ENCODE measurements around the gene AGAP3. TPM values are rescaled to one million over a fixed set of nuclear protein-coding genes. Genes with fewer than 3 reads are reported as not detected.

The AGAP3 gene
- total RNA-seq, 4 donors from 2014 or later, result 49.0 to 75.2 (median 66.2) TPM

GRCh38 chr7:151121380-151122170, 35.3 kb downstream of the AGAP3 start:
- no peak for TF ChIP-seq CTCF (IDR thresholded peaks at IDR 0.05)
- no peak for TF ChIP-seq POLR2A (IDR thresholded peaks at IDR 0.05)
- Histone ChIP-seq H3K27me3 (no peaks in the 10 kb centered on the region), H3K27ac (no peak overlapping the region), H3K4me1 (peaks cover 17 to 19% of the 10 kb centered on the region in 2 donors), H3K4me3 (replicated peaks in 1 of 3) (no peak overlapping the region), H3K36me3 (peaks cover 38 to 56% of the 10 kb centered on the region in 2 donors), H3K9me3 (no peaks in the 10 kb centered on the region)
- intact Hi-C loops (cut with DNase I), result loop anchor here (2.0 to 5.0 kb wide), 2 partner anchors 53 to 186 kb away; no protein-coding TSS in a partner anchor
- no peak for DNase-seq
- 89 to 90% methylated on average over 29 to 30 of the region's 30 CpGs for WGBS, 2 donors

GRCh38 chr7:151122276-151122675, 36.0 kb downstream of the AGAP3 start:
- Histone ChIP-seq H3K4me1 (peaks cover 16% of the 10 kb centered on the region in 2 donors), H3K9me3 (no peaks in the 10 kb centered on the region), H3K4me3 (replicated peaks in 1 of 3) (no peak overlapping the region), H3K36me3 (peaks cover 38 to 56% of the 10 kb centered on the region in 2 donors), H3K27me3 (no peaks in the 10 kb centered on the region), H3K27ac (no peak overlapping the region)
- no peak for DNase-seq
- WGBS, 2 donors, result 91 to 96% methylated on average over 23 of the region's 24 CpGs
- TF ChIP-seq POLR2A (IDR thresholded peaks at IDR 0.05) (no peak), CTCF (IDR thresholded peaks at IDR 0.05) (no peak)
- intact Hi-C loops (cut with DNase I), result loop anchor here (5.0 kb wide), 1 partner anchor 185 kb away; no protein-coding TSS in a partner anchor

GRCh38 chr7:151122796-151123157, 36.5 kb downstream of the AGAP3 start:
- intact Hi-C loops (cut with DNase I), result loop anchor here (5.0 kb wide), 1 partner anchor 185 kb away; no protein-coding TSS in a partner anchor
- H3K36me3 ChIP-seq, result peaks cover 33 to 56% of the 10 kb centered on the region in 2 donors
- 91 to 94% methylated on average over 20 to 29 of the region's 29 CpGs for WGBS, 2 donors
- DNase-seq, result no peak
- no peaks in the 10 kb centered on the region for H3K9me3 ChIP-seq
- H3K4me1 ChIP-seq, result peaks cover 16% of the 10 kb centered on the region in 2 donors
- no peak for TF ChIP-seq CTCF (IDR thresholded peaks at IDR 0.05)
- no peak for TF ChIP-seq POLR2A (IDR thresholded peaks at IDR 0.05)
- no peak overlapping the region for H3K27ac ChIP-seq
- H3K27me3 ChIP-seq, result no peaks in the 10 kb centered on the region
- no peak overlapping the region for H3K4me3 ChIP-seq (replicated peaks in 1 of 3)

GRCh38 chr7:151123158-151123821, 37.0 kb downstream of the AGAP3 start:
- 91 to 94% methylated on average over 49 to 50 of the region's 50 CpGs for WGBS, 2 donors
- Histone ChIP-seq H3K36me3 (peaks cover 31 to 54% of the 10 kb centered on the region in 2 donors), H3K4me3 (replicated peaks in 1 of 3) (no peak overlapping the region), H3K4me1 (peaks cover 16% of the 10 kb centered on the region in 2 donors), H3K27ac (no peak overlapping the region), H3K9me3 (no peaks in the 10 kb centered on the region), H3K27me3 (no peaks in the 10 kb centered on the region)
- TF ChIP-seq CTCF (IDR thresholded peaks at IDR 0.05), result no peak
- TF ChIP-seq POLR2A (IDR thresholded peaks at IDR 0.05), result no peak
- peak in 1 of 2 donors; percentile 5 for DNase-seq
- intact Hi-C loops (cut with DNase I), result loop anchor here (5.0 kb wide), 1 partner anchor 184 kb away; no protein-coding TSS in a partner anchor
